Measurements from ENCODE around the gene F2. TPM values are rescaled to one million over a fixed set of nuclear protein-coding genes. Genes with fewer than 3 reads are reported as not detected.
"Not testable (repeated sequence)": the region's sequence is repeated elsewhere in the genome, so short reads cannot be mapped to it uniquely, and the experiment has no call there.

The F2 gene
- total RNA-seq, 1 donor from 2014 or later, result not detected

GRCh38 chr11:46684367-46684766 lies 34.6 kb upstream of the F2 start:
- DNase-seq (ENCODE audit: low read depth in 2 of 2), result no peak

- DNase-seq (ENCODE audit: low read depth in 2 of 2), result peak in 1 of 2 donors; percentile 65
These were observed 31.9 kb upstream of the F2 start for GRCh38 chr11:46686886-46687795.

GRCh38 chr11:46690702-46691101 lies 28.3 kb upstream of the F2 start:
- no peak for DNase-seq (ENCODE audit: low read depth in 2 of 2)

- DNase-seq (ENCODE audit: low read depth in 2 of 2), result no peak
These were observed 26.6 kb upstream of the F2 start for GRCh38 chr11:46692450-46692849.

GRCh38 chr11:46693597-46694012 lies 25.4 kb upstream of the F2 start:
- no peak for DNase-seq (ENCODE audit: low read depth in 2 of 2)

GRCh38 chr11:46694072-46694471 lies 24.9 kb upstream of the F2 start:
- no peak for DNase-seq (ENCODE audit: low read depth in 2 of 2)

GRCh38 chr11:46694607-46695006 lies 24.4 kb upstream of the F2 start:
- DNase-seq (ENCODE audit: low read depth in 2 of 2), result no peak

- DNase-seq (ENCODE audit: low read depth in 2 of 2), result no peak
These were observed 23.4 kb upstream of the F2 start for GRCh38 chr11:46695345-46696211.

DNA sequence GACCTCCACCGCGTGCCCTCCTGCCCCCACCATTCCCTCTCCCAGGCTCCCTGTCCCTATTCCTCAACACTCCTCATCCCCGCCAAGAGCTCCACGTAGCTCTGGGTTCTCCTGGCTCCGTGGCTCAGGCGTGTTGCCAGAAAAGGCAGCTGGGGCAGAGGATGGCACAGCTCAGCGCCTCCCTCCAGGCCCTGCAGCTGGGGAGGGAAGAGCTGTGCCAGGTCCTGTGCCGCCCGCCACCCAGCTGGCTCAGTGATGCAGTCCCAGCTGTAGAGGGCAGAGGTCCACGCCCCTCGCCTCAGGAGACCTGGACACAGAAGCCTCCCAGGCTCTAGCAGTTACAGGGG lies 22.8 kb upstream of the F2 start:
- no peak for DNase-seq (ENCODE audit: low read depth in 2 of 2)

- no peak for DNase-seq (ENCODE audit: low read depth in 2 of 2)
These were observed 21.7 kb upstream of the F2 start for GRCh38 chr11:46697303-46697702.

DNA sequence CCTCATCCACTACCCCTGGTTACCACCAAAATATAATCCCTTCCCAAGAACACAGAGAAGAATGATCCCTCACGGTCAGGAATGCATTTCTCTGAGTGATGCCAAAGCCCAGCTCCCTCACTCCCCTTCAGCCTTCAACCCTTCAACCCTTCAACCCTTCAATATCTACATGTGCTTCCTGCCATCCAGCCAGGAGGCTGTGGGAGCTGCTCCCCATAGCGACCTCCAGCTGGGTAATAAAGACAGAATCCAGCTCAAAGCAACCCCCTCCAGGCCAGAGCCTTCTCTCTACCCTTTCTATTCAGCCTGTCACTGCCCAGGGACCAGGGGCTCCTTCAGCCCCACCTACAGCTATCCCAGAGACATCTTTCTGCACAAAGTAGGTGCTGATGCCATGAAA lies 21.3 kb upstream of the F2 start:
- DNase-seq (ENCODE audit: low read depth in 2 of 2), result no peak

- DNase-seq (ENCODE audit: low read depth in 2 of 2), result no peak
These were observed 20.4 kb upstream of the F2 start for GRCh38 chr11:46698597-46698996.

DNA sequence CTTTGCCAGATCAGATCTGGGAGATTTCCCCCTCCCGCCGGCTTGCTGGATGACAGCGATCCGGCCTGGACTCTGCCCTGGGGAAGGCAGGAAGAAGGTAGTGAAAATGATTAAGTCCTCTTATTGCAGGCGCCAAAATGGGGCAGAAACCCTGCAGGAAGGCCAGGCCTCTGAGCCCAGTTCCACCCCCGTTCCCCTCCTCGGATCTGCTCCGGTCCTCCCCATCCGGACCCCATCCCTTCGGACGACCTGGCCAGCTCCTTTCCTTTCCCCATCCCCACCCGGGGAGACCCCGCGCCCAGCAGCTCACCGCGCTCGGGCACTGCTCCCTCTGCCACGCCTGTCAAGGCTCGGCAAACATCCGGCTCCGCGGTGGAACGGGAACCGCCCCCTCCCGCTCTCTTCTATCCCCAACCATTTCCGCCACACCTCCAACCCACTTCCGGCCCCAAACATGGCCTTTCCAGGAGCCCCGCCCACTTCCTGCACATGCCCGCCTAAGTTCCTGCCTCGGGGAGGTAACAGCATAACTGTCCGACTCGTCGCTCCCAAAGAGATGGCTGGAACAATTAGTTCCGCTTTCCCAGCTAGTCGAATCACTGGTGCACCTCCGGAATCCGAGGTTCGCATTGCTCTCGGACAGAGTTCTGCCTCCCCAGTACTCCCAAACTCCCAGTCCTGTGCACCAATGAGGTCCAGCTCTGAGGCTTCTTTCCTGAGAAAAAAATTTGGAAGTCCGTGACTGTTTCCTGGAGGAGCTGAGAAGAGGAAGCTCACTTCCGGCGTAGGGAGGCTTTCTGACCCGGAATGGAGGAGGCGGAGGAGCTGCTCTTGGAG lies 18.6 kb upstream of the F2 start, which contains the start of the genes ARHGAP1 and ZNF408:
Gene ARHGAP1 (minus strand): TSS at position 379 of the 837 bp plus-strand sequence. CDS start 4,512 bp downstream, outside the sequence.
Gene ZNF408 (plus strand): TSS at position 791 of the 837 bp plus-strand sequence. CDS start 17 bp downstream, at position 808.
- peak; percentile 99 for DNase-seq (ENCODE audit: low read depth in 2 of 2)

GRCh38 chr11:46701078-46701654 lies 17.8 kb upstream of the F2 start:
- peak in 1 of 2 donors; percentile 21 for DNase-seq (ENCODE audit: low read depth in 2 of 2)

DNA sequence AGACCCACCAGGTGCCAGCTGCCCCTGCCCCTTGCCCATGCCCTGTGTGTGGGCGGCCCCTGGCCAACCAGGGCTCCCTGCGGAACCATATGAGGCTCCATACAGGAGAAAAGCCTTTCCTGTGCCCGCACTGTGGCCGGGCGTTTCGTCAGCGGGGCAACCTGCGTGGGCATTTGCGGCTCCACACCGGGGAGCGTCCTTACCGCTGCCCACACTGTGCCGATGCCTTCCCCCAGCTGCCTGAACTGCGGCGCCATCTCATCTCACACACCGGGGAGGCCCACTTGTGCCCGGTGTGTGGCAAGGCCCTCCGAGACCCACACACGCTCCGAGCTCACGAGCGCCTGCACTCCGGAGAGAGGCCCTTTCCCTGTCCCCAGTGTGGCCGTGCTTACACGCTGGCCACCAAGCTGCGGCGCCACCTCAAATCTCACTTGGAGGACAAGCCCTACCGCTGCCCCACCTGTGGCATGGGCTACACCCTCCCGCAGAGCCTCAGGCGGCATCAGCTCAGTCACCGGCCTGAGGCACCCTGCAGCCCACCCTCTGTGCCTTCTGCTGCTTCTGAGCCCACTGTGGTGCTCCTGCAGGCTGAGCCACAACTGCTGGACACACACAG lies 13.8 kb upstream of the F2 start:
- DNase-seq (ENCODE audit: low read depth in 2 of 2), result no peak

- no peak for DNase-seq (ENCODE audit: low read depth in 2 of 2)
These were observed 12.1 kb upstream of the F2 start for GRCh38 chr11:46706886-46707285.

GRCh38 chr11:46709351-46709750 lies 9.7 kb upstream of the F2 start:
- not testable (repeated sequence) for DNase-seq (ENCODE audit: low read depth in 2 of 2)

DNA sequence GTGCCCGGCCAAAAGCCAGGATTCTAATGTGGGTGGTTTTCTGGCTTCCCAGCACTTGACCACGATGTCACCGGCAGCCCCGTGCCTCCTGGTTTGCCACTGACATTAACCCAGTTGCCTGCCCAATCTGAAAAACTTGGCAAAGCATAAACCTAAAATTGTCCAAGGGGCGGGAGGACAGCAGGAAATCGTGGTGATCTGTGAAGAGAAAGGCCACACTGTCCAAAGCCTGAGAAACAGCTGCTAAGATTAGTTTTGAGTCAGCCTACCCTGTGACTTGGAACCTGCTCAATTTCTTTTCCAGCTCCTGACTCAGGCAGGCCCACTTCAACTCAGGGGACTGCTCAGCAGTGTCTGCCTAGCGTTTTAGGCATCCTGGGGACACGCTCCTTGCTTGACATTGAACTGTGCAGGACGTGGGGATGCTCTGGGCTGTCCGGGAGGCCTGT lies 8.2 kb upstream of the F2 start:
- peak in 1 of 2 donors; percentile 85 for DNase-seq (ENCODE audit: low read depth in 2 of 2)

- no peak for DNase-seq (ENCODE audit: low read depth in 2 of 2)
These were observed 7.7 kb upstream of the F2 start for GRCh38 chr11:46711303-46711702.

DNA sequence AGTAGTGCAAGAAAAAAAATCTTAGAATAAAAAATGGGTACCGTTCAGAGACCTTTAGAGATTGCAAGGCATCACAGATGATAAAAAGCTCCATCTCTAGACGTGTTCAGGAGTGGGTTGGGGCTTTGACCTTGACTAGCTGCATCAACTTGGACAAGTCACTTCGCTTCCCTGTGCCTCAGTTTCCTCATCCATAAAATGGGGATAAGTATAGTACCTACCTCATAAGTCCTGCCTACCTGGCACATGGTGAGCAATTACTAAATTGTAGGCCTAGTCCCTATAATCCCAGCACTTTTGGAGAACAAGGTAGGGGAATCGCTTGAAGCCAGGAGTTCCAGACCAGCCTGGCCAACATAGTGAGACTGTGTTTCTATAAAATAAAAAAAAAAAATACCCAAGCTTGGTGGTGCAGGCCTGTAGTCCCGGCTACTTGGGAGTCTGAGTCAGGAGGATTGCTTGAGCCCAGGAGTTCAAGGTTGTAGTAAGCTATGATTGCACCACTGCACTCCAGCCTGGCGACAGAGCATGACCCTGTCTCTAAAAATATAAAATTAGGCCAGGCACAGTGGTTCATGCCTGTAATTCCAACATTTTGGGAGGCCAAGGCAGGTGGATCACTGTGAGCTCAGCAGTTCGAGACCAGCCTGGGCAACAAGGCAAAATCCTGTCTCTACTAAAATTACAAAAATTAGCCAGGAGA lies 6.0 kb upstream of the F2 start:
- DNase-seq (ENCODE audit: low read depth in 2 of 2), result no peak
